ENCODE measurements around the gene SCIN.

- TF ChIP-seq POLR2A (IDR thresholded peaks at IDR 0.05) = no peak
- TF ChIP-seq CTCF (IDR thresholded peaks at IDR 0.05) = no peak
These were observed 29.7 kb upstream of the SCIN start for GRCh38 chr7:12540850-12541249.

All from sigmoid colon (tissue), 3 donors.